Skeletal muscle cell (primary cell): ENCODE results near the gene PSTPIP1.

Experiments
- DNase-seq: peaks from one replicate; pipeline ENCODE4 v3.0.0-alpha.2; 2010; ENCODE audit warnings: low read depth
- H3K4me3 ChIP-seq: 2 replicates; pipeline ENCODE4 v1.5.1; 2011; ENCODE audit warnings: low read depth, mild to moderate bottlenecking, control low read depth, low read length, moderate library complexity

The PSTPIP1 gene

GRCh38 chr15:77058468-77058867, 63.5 kb downstream of the PSTPIP1 start:
- DNase-seq = no peak
- H3K4me3 ChIP-seq = no peak overlapping the region

GRCh38 chr15:77059786-77060361, 64.9 kb downstream of the PSTPIP1 start:
- no peak for DNase-seq
- H3K4me3 ChIP-seq = no peak overlapping the region

GRCh38 chr15:77060546-77060945, 65.6 kb downstream of the PSTPIP1 start:
- DNase-seq = peak; percentile 47
- H3K4me3 ChIP-seq = no peak overlapping the region

GRCh38 chr15:77063249-77063648, 68.3 kb downstream of the PSTPIP1 start:
- H3K4me3 ChIP-seq = no peak overlapping the region
- no peak for DNase-seq

- no peak for DNase-seq
- H3K4me3 ChIP-seq = no peak overlapping the region
Measured at GRCh38 chr15:77064063-77064462, 69.1 kb downstream of the PSTPIP1 start.

- DNase-seq = no peak
- H3K4me3 ChIP-seq = no peak overlapping the region
Measured at GRCh38 chr15:77064539-77065308, 69.8 kb downstream of the PSTPIP1 start.

- DNase-seq = no peak
- no peak overlapping the region for H3K4me3 ChIP-seq
Measured at GRCh38 chr15:77066971-77067690, 72.2 kb downstream of the PSTPIP1 start.

- no peak overlapping the region for H3K4me3 ChIP-seq
- no peak for DNase-seq
Measured at GRCh38 chr15:77067691-77068367, 72.9 kb downstream of the PSTPIP1 start.

GRCh38 chr15:77068633-77069032, 73.7 kb downstream of the PSTPIP1 start:
- no peak overlapping the region for H3K4me3 ChIP-seq
- DNase-seq = no peak

- peak overlapping the region; percentile 75 for H3K4me3 ChIP-seq
- DNase-seq = no peak
Measured at GRCh38 chr15:77069521-77070121, 74.7 kb downstream of the PSTPIP1 start.

- peak overlapping the region; percentile 75 for H3K4me3 ChIP-seq
- DNase-seq = no peak
Measured at GRCh38 chr15:77070180-77070494, 75.2 kb downstream of the PSTPIP1 start.

GRCh38 chr15:77070495-77071304, 75.8 kb downstream of the PSTPIP1 start, which contains the start of gene TSPAN3:
TSPAN3 (minus strand) TSS chr15:77071109; CDS start chr15:77070954, 155 bp downstream.
- peak; percentile 70 for DNase-seq
- H3K4me3 ChIP-seq = peak within 1 kb of the TSS; percentile 75

GRCh38 chr15:77071305-77072223, 76.6 kb downstream of the PSTPIP1 start:
- H3K4me3 ChIP-seq = no peak overlapping the region
- no peak for DNase-seq

- no peak for DNase-seq
Measured at GRCh38 chr15:77074350-77074749, 79.4 kb downstream of the PSTPIP1 start.

GRCh38 chr15:77075528-77075927, 80.6 kb downstream of the PSTPIP1 start:
- DNase-seq = no peak
- no peak overlapping the region for H3K4me3 ChIP-seq

More at GRCh38 chr15:77074350-77074749, 79.4 kb downstream of the PSTPIP1 start:
- H3K4me3 ChIP-seq = no peak overlapping the region

GRCh38 chr15:77076323-77076915, 81.5 kb downstream of the PSTPIP1 start:
- no peak for DNase-seq

GRCh38 chr15:77081971-77082370, 87.0 kb downstream of the PSTPIP1 start:
- no peak for DNase-seq
- H3K4me3 ChIP-seq = no peak overlapping the region

More at GRCh38 chr15:77076323-77076915, 81.5 kb downstream of the PSTPIP1 start:
- H3K4me3 ChIP-seq = no peak overlapping the region
